Measurements from ENCODE around the gene HID1. TPM values are rescaled to one million over a fixed set of nuclear protein-coding genes. Genes with fewer than 3 reads are reported as not detected.

The HID1 gene
- total RNA-seq, 1 donor from 2014 or later: 3.5 TPM

GRCh38 chr17:74951680-74952421, 20.7 kb downstream of the HID1 start:
- Histone ChIP-seq H3K4me3 (no peak overlapping the region), H2AFZ (replicated peaks) (no peak overlapping the region), H3K9me3 (ENCODE audit: low read depth) (no peaks in the 10 kb centered on the region), H4K20me1 (ENCODE audit: low read depth) (no peaks in the 10 kb centered on the region), H3K79me2 (ENCODE audit: low read depth) (no peaks in the 10 kb centered on the region), H3K27ac (no peak overlapping the region), H3K27me3 (no peaks in the 10 kb centered on the region), H3K4me1 (no peaks in the 10 kb centered on the region), H3K9ac (no peak overlapping the region), H3F3A (ENCODE audit: low read depth) (no peaks in the 10 kb centered on the region), H3K4me2 (no peak overlapping the region), H3K36me3 (no peaks in the 10 kb centered on the region)
- Mint-ChIP-seq H3K36me3 (no peaks in the 10 kb centered on the region), H3K4me3 (no peak overlapping the region), H3K27me3 (ENCODE audit: insufficient read depth, low read depth) (peaks cover 21% of the 10 kb centered on the region), H3K27ac (no peak overlapping the region), H3K9me3 (no peaks in the 10 kb centered on the region), H3K4me1 (no peaks in the 10 kb centered on the region)
- DNase-seq (ENCODE audit: low spot score): no peak
- no peak for TF ChIP-seq CTCF (IDR thresholded peaks at IDR 0.05)
- no peak for TF ChIP-seq EZH2 (IDR thresholded peaks at IDR 0.05)
- TF ChIP-seq EZH2phosphoT487 (IDR thresholded peaks at IDR 0.05): no peak

DNA sequence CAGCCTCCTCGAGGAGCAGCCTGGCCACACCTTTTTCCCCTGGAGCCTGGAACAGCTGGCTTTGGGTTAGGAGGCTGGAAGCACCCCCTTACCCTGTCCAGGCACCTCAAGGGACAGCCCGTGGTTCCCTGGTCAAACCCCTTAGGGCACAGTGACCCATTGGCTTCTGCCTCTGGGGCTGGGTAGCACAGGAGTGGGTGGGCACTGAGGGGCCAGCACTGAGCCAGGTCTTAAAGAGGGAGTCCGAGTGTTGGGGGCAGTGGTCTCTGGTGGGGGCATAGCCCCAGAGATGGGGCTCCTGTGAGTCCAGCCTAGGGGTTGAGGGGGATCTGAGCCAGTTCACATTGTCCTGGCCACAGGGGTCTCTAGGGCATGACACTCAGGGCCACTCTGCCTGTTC, 21.5 kb downstream of the HID1 start:
- Mint-ChIP-seq H3K27ac (no peak overlapping the region), H3K27me3 (ENCODE audit: insufficient read depth, low read depth) (peaks cover 23% of the 10 kb centered on the region), H3K4me1 (no peaks in the 10 kb centered on the region), H3K36me3 (no peaks in the 10 kb centered on the region), H3K9me3 (no peaks in the 10 kb centered on the region), H3K4me3 (no peak overlapping the region)
- H3K9ac ChIP-seq: no peak overlapping the region
- H3K27ac ChIP-seq: no peak overlapping the region
- no peak overlapping the region for H3K4me3 ChIP-seq
- H3K27me3 ChIP-seq: no peaks in the 10 kb centered on the region
- H2AFZ ChIP-seq (replicated peaks): no peak overlapping the region
- H3K4me1 ChIP-seq: no peaks in the 10 kb centered on the region
- TF ChIP-seq CTCF (IDR thresholded peaks at IDR 0.05) (no peak), EZH2phosphoT487 (IDR thresholded peaks at IDR 0.05) (no peak), EZH2 (IDR thresholded peaks at IDR 0.05) (no peak)
- H3F3A ChIP-seq (ENCODE audit: low read depth): no peaks in the 10 kb centered on the region
- no peak overlapping the region for H3K4me2 ChIP-seq
- no peaks in the 10 kb centered on the region for H3K36me3 ChIP-seq
- H4K20me1 ChIP-seq (ENCODE audit: low read depth): no peaks in the 10 kb centered on the region
- no peaks in the 10 kb centered on the region for H3K79me2 ChIP-seq (ENCODE audit: low read depth)
- no peak for DNase-seq (ENCODE audit: low spot score)
- no peaks in the 10 kb centered on the region for H3K9me3 ChIP-seq (ENCODE audit: low read depth)

DNA sequence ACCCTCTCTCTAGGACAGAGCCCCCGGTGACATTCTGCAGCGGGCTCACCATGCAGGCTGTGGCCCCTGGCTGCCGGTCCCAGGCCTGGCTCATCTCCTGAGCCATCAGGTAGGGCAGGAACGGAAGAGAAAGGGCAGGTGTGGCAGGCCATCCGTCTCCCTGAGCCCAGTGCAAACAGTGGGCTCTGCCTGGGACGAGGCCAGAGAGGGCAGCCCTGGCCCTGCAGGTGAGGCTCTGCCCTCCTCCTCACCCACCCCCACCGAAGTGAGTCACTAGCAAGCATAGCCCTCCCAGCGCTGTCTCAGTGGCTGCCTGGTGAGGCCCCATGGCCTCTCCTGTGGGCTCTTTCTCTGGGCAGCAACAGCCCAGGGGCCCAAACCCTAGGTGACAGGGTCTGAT, 22.4 kb downstream of the HID1 start:
- Histone ChIP-seq H3K9ac (no peak overlapping the region), H3K4me3 (no peak overlapping the region), H3K4me1 (no peaks in the 10 kb centered on the region), H3K9me3 (ENCODE audit: low read depth) (no peaks in the 10 kb centered on the region), H3F3A (ENCODE audit: low read depth) (no peaks in the 10 kb centered on the region), H2AFZ (replicated peaks) (no peak overlapping the region), H3K36me3 (no peaks in the 10 kb centered on the region), H3K27me3 (peaks cover 2% of the 10 kb centered on the region), H4K20me1 (ENCODE audit: low read depth) (no peaks in the 10 kb centered on the region), H3K4me2 (no peak overlapping the region), H3K79me2 (ENCODE audit: low read depth) (no peaks in the 10 kb centered on the region), H3K27ac (no peak overlapping the region)
- peaks cover 25% of the 10 kb centered on the region for H3K27me3 Mint-ChIP-seq (ENCODE audit: insufficient read depth, low read depth)
- TF ChIP-seq EZH2 (IDR thresholded peaks at IDR 0.05) (no peak), EZH2phosphoT487 (IDR thresholded peaks at IDR 0.05) (no peak), CTCF (IDR thresholded peaks at IDR 0.05) (no peak)
- no peak for DNase-seq (ENCODE audit: low spot score)
- H3K4me1 Mint-ChIP-seq: no peaks in the 10 kb centered on the region
- H3K9me3 Mint-ChIP-seq: no peaks in the 10 kb centered on the region
- no peaks in the 10 kb centered on the region for H3K36me3 Mint-ChIP-seq
- no peak overlapping the region for H3K27ac Mint-ChIP-seq
- H3K4me3 Mint-ChIP-seq: no peak overlapping the region
